ENCODE measurements around the gene CACNA1G.

Gene CACNA1G

GRCh38 chr17:50632637-50633036 lies 72.1 kb downstream of the CACNA1G start:
- no peak for DNase-seq (ENCODE audit: low read depth)

- no peak for DNase-seq (ENCODE audit: low read depth)
Measured at GRCh38 chr17:50633683-50634082, 73.2 kb downstream of the CACNA1G start.

- DNase-seq (ENCODE audit: low read depth) = no peak
Measured at GRCh38 chr17:50634224-50634914, 73.9 kb downstream of the CACNA1G start, which contains the start of gene ABCC3. TSS of gene ABCC3 (plus strand) at chr17:50634881. CDS start at chr17:50634937, 56 bp downstream.

- no peak for DNase-seq (ENCODE audit: low read depth)
Measured at GRCh38 chr17:50634915-50635731, 74.6 kb downstream of the CACNA1G start.

- no peak for DNase-seq (ENCODE audit: low read depth)
Measured at GRCh38 chr17:50635732-50635981, 75.1 kb downstream of the CACNA1G start.

- DNase-seq (ENCODE audit: low read depth) = no peak
Measured at GRCh38 chr17:50635982-50636803, 75.7 kb downstream of the CACNA1G start.

GRCh38 chr17:50636804-50637195 lies 76.3 kb downstream of the CACNA1G start:
- no peak for DNase-seq (ENCODE audit: low read depth)

GRCh38 chr17:50637829-50638605 lies 77.5 kb downstream of the CACNA1G start:
- DNase-seq (ENCODE audit: low read depth) = no peak

GRCh38 chr17:50638606-50638965 lies 78.1 kb downstream of the CACNA1G start:
- DNase-seq (ENCODE audit: low read depth) = no peak

GRCh38 chr17:50638966-50639713 lies 78.6 kb downstream of the CACNA1G start:
- DNase-seq (ENCODE audit: low read depth) = peak; percentile 80

- no peak for DNase-seq (ENCODE audit: low read depth)
Measured at GRCh38 chr17:50640686-50641351, 80.3 kb downstream of the CACNA1G start.

GRCh38 chr17:50641357-50641756 lies 80.8 kb downstream of the CACNA1G start:
- DNase-seq (ENCODE audit: low read depth) = no peak

GRCh38 chr17:50642071-50642721 lies 81.7 kb downstream of the CACNA1G start:
- DNase-seq (ENCODE audit: low read depth) = no peak

- no peak for DNase-seq (ENCODE audit: low read depth)
Measured at GRCh38 chr17:50642722-50643656, 82.5 kb downstream of the CACNA1G start.

GRCh38 chr17:50645748-50646682 lies 85.5 kb downstream of the CACNA1G start:
- no peak for DNase-seq (ENCODE audit: low read depth)

- no peak for DNase-seq (ENCODE audit: low read depth)
Measured at GRCh38 chr17:50647187-50647586, 86.7 kb downstream of the CACNA1G start.

GRCh38 chr17:50649042-50649908 lies 88.8 kb downstream of the CACNA1G start:
- no peak for DNase-seq (ENCODE audit: low read depth)
